Astrocyte (in vitro differentiated cells and primary cell): Measurements from ENCODE around the gene NDST3. TPM values are rescaled to one million over a fixed set of nuclear protein-coding genes. Genes with fewer than 3 reads are reported as not detected.

ENCODE experiments used
- DNase-seq: peaks from one replicate; pipeline ENCODE4 v3.0.0-alpha.2; 2010; ENCODE audit warnings: low read depth
- FAIRE-seq: peaks from 2 replicates; lab custom pipeline; 2011; peaks lifted over from hg19 to GRCh38; lab: Jason Lieb, UNC
- H2AFZ ChIP-seq: 2 replicates; pipeline ENCODE4 v1.6.0; 2012; ENCODE audit warnings: low read depth, low read length, inconsistent platforms
- H3K27ac ChIP-seq: 2 replicates; pipeline ENCODE4 v1.5.1; 2011; ENCODE audit warnings: low read depth, low read length, inconsistent platforms
- H3K27me3 ChIP-seq: 2 replicates; pipeline ENCODE4 v1.6.0; 2011; ENCODE audit warnings: low read length, inconsistent platforms; ENCODE audit not compliant: insufficient read depth
- H3K36me3 ChIP-seq: 2 replicates; pipeline ENCODE4 v1.5.1; 2011; ENCODE audit warnings: low read length, inconsistent platforms; ENCODE audit not compliant: insufficient read depth
- H3K4me1 ChIP-seq: 2 replicates; pipeline ENCODE4 v1.5.1; 2011; ENCODE audit warnings: low read length, inconsistent platforms; ENCODE audit not compliant: insufficient read depth
- H3K4me2 ChIP-seq: 2 replicates; pipeline ENCODE4 v1.6.0; 2012; ENCODE audit warnings: low read length, inconsistent platforms
- H3K4me3 ChIP-seq: 2 replicates; pipeline ENCODE4 v1.5.1; 2011; ENCODE audit warnings: low read depth, mild to moderate bottlenecking, low read length, inconsistent platforms; ENCODE audit not compliant: insufficient read depth
- H3K79me2 ChIP-seq: 2 replicates; pipeline ENCODE4 v1.6.0; 2012; ENCODE audit warnings: mild to moderate bottlenecking, low read length, inconsistent platforms; ENCODE audit not compliant: insufficient read depth
- H3K9ac ChIP-seq: 2 replicates; pipeline ENCODE4 v1.6.0; 2012; ENCODE audit warnings: mild to moderate bottlenecking, low read length, inconsistent platforms
- H3K9me3 ChIP-seq: 2 replicates; pipeline ENCODE4 v1.5.1; 2012; ENCODE audit warnings: low read depth, mild to moderate bottlenecking, low read length, inconsistent platforms; ENCODE audit not compliant: insufficient read depth
- H4K20me1 ChIP-seq: 2 replicates; pipeline ENCODE4 v1.6.0; 2012; ENCODE audit warnings: low read length, inconsistent platforms; ENCODE audit not compliant: insufficient read depth
- H3K27ac Mint-ChIP-seq: one replicate; pipeline ENCODE4 v1.8.0; 2021; ENCODE audit warnings: mild to moderate bottlenecking, mixed read lengths; ENCODE audit not compliant: unreplicated experiment
- H3K27me3 Mint-ChIP-seq: one replicate; pipeline ENCODE4 v1.8.0; 2021; ENCODE audit warnings: low read depth, mixed read lengths; ENCODE audit not compliant: unreplicated experiment
- H3K36me3 Mint-ChIP-seq: one replicate; pipeline ENCODE4 v1.8.0; 2021; ENCODE audit warnings: low read depth, mixed read lengths; ENCODE audit not compliant: unreplicated experiment
- H3K4me1 Mint-ChIP-seq: one replicate; pipeline ENCODE4 v1.8.0; 2021; ENCODE audit warnings: low read depth, mixed read lengths; ENCODE audit not compliant: unreplicated experiment
- H3K4me3 Mint-ChIP-seq: one replicate; pipeline ENCODE4 v1.8.0; 2021; ENCODE audit warnings: mild to moderate bottlenecking, moderate library complexity, mixed read lengths; ENCODE audit not compliant: unreplicated experiment
- H3K9me3 Mint-ChIP-seq: one replicate; pipeline ENCODE4 v1.8.0; 2021; ENCODE audit warnings: mild to moderate bottlenecking, mixed read lengths; ENCODE audit not compliant: unreplicated experiment
- EZH2 ChIP-seq: IDR thresholded peaks from 2 replicates; pipeline ENCODE4 v1.6.1; 2012; ENCODE audit warnings: mild to moderate bottlenecking, low read length, inconsistent platforms; ENCODE audit not compliant: insufficient read depth
- total RNA-seq: library from RNA; stranded (reverse); gene quantifications from 2 replicates; pipeline ENCODE4 v1.2.1, GENCODE V29; 2021
- TF ChIP-seq, protein P1 (sequence below): IDR thresholded peaks from 2 replicates; pipeline ENCODE4 v1.5.1; 2011; ENCODE audit warnings: low read depth, mild to moderate bottlenecking, inconsistent platforms, low read length, moderate library complexity; ENCODE audit not compliant: insufficient read depth

NDST3 gene
- total RNA-seq, 1 donor from 2014 or later: 0.57 TPM

- no peaks in the 10 kb centered on the region for H3K9me3 Mint-ChIP-seq
- peaks cover 23% of the 10 kb centered on the region for H3K36me3 ChIP-seq
- H3K27me3 Mint-ChIP-seq: no peaks in the 10 kb centered on the region
- peak; percentile 9 for FAIRE-seq
- no peaks in the 10 kb centered on the region for H3K27me3 ChIP-seq
- peaks cover 8% of the 10 kb centered on the region for H3K36me3 Mint-ChIP-seq
- H3K27ac ChIP-seq: peak overlapping the region; percentile 50
- H3K4me1 Mint-ChIP-seq: peaks cover 8% of the 10 kb centered on the region
- H3K79me2 ChIP-seq: peaks cover 17% of the 10 kb centered on the region
- peak overlapping the region; percentile 96 for H3K4me3 Mint-ChIP-seq
- H3K4me1 ChIP-seq: peaks cover 24% of the 10 kb centered on the region
- H3K9ac ChIP-seq: peak overlapping the region; percentile 96
- H3K27ac Mint-ChIP-seq: peak overlapping the region; percentile 44
- H3K4me3 ChIP-seq: peak overlapping the region; percentile 95
- H2AFZ ChIP-seq: no peak overlapping the region
- H3K9me3 ChIP-seq: no peaks in the 10 kb centered on the region
- DNase-seq: peak; percentile 69
- H3K4me2 ChIP-seq: peak overlapping the region; percentile 90
- H4K20me1 ChIP-seq: peaks cover 44% of the 10 kb centered on the region
- TF ChIP-seq, protein P1, sequence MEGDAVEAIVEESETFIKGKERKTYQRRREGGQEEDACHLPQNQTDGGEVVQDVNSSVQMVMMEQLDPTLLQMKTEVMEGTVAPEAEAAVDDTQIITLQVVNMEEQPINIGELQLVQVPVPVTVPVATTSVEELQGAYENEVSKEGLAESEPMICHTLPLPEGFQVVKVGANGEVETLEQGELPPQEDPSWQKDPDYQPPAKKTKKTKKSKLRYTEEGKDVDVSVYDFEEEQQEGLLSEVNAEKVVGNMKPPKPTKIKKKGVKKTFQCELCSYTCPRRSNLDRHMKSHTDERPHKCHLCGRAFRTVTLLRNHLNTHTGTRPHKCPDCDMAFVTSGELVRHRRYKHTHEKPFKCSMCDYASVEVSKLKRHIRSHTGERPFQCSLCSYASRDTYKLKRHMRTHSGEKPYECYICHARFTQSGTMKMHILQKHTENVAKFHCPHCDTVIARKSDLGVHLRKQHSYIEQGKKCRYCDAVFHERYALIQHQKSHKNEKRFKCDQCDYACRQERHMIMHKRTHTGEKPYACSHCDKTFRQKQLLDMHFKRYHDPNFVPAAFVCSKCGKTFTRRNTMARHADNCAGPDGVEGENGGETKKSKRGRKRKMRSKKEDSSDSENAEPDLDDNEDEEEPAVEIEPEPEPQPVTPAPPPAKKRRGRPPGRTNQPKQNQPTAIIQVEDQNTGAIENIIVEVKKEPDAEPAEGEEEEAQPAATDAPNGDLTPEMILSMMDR: peak; percentile 67
- no peak for TF ChIP-seq EZH2
These were observed 246.4 kb downstream of the NDST3 start for GRCh38 chr4:118280501-118281218.

DNA sequence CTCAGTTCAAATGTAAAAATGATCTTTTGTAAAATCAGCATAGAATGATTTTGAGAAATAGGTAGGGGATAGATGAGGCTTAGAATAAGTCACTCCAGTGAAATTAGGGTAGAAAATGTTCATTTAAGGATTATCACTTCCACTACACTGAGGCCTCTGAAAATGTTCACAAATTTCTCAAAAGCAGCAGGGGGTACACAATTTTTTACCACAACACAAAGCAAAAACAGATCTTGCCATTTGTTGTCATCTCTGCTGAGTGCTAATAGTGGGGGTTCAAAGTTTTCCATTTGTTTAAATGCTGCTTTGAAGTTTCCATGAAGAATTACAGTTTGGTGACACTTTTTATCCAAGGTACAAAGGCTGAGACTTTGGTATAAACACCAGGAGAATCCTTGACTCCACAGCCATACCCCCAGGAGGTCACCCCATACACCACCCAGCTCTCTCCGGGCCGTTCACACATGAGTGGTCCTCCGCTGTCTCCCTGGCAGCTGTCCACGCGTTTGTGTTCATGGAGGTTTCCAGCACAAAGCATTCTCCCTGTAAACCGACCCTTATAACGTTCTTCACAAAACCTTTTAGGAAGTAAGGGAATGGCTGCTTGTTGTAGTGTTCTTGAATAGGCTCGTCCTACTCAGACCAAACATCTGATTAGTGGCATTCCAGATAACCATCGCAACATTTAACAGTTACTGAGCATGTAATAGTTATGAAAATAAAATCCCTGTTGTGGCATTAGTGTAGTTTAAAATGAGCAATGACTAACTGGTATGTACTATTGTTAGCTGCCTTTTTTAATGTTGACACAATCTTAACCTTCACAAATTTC, 247.5 kb downstream of the NDST3 start:
- peaks cover 23% of the 10 kb centered on the region for H3K36me3 ChIP-seq
- H2AFZ ChIP-seq: no peak overlapping the region
- Mint-ChIP-seq H3K36me3 (peaks cover 8% of the 10 kb centered on the region), H3K9me3 (no peaks in the 10 kb centered on the region), H3K4me1 (peaks cover 8% of the 10 kb centered on the region), H3K4me3 (peak overlapping the region; percentile 20), H3K27ac (peak overlapping the region; percentile 63), H3K27me3 (no peaks in the 10 kb centered on the region)
- H4K20me1 ChIP-seq: peaks cover 44% of the 10 kb centered on the region
- no peak for FAIRE-seq
- peak overlapping the region; percentile 50 for H3K27ac ChIP-seq
- TF ChIP-seq, protein P1: no peak
- TF ChIP-seq EZH2: no peak
- H3K4me2 ChIP-seq: peak overlapping the region; percentile 90
- peaks cover 24% of the 10 kb centered on the region for H3K4me1 ChIP-seq
- no peaks in the 10 kb centered on the region for H3K9me3 ChIP-seq
- peak overlapping the region; percentile 96 for H3K9ac ChIP-seq
- H3K4me3 ChIP-seq: no peak overlapping the region
- H3K79me2 ChIP-seq: peaks cover 17% of the 10 kb centered on the region
- DNase-seq: peak; percentile 61
- H3K27me3 ChIP-seq: no peaks in the 10 kb centered on the region
